Measurements from ENCODE around the gene TNRC18.
A peak's percentile ranks its signal among the peaks of the same experiment; 100 is the strongest.
"Not testable (repeated sequence)": the region's sequence is repeated elsewhere in the genome, so short reads cannot be mapped to it uniquely, and the experiment has no call there.

TNRC18 gene

GRCh38 chr7:5282543-5283316 lies 140.9 kb downstream of the TNRC18 start, which contains the start of gene SLC29A4:
TSS of gene SLC29A4 (plus strand) at chr7:5282943. CDS start at chr7:5287817, 4,874 bp downstream.
- ATAC-seq: peak; percentile 19

DNA sequence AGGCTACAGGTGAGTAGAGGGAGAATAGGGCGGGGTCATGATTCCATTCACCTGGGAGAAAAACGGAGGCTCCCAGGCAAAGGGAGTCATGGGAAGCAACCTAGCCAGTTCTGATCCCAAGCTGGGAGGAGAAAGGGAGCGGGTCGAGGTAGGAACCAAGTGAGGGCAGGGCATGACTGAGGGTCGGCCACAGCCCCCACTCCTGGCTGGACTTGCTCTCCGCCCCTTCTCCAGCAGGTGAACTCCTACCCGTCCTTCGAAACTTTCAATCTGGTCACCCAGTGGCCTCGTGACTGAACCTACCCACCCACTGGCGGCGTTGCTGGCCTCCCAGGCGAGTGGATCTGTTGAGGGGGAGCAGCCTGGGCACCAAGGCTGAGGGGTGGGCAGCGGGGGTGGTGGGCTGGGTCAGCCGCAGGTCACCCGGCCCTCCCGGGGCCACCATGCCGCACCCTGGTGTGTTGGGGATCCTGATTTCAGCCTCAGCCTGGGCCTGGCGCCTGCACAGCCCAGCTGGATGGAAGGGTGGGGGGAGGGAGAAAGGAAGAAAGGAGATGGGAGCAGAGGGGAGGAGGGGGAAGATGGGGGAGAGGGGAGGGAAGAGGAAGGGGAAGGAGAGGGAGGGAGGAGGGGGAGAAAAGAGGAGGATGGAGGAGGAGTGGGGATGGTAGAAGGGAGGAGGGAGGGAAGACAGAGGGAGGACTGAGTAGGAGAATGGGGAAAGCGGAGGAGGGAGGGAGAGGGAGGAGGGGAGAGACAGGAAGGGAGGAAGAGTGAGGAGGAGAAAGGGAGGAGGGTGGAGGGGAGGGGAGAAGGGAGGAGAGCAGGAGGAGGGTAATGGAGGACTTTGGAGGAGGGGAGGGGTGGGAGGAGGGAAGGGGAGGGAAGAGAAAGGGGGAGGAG lies 141.8 kb downstream of the TNRC18 start:
- ATAC-seq: not testable (repeated sequence)

More at GRCh38 chr7:5282543-5283316, 140.9 kb downstream of the TNRC18 start, which contains the start of gene SLC29A4:
- TF ChIP-seq CSRNP3 (CRISPR knock-in tag; IDR thresholded peaks at IDR 0.05) (no peak), SNAI2 (CRISPR knock-in tag; IDR thresholded peaks at IDR 0.05) (no peak), RARB (CRISPR knock-in tag; IDR thresholded peaks at IDR 0.05) (no peak), ZC3H10 (CRISPR knock-in tag; IDR thresholded peaks at IDR 0.05) (no peak), ZNF70 (CRISPR knock-in tag; IDR thresholded peaks at IDR 0.05) (no peak), ZNF565 (CRISPR knock-in tag; conservative IDR thresholded peaks at IDR 0.05; ENCODE audit: low read depth) (no peak), ESRRG (CRISPR knock-in tag; IDR thresholded peaks at IDR 0.05) (no peak), ZFP3 (CRISPR knock-in tag; IDR thresholded peaks at IDR 0.05) (no peak), GLIS3 (CRISPR knock-in tag; IDR thresholded peaks at IDR 0.05) (no peak), ISL1 (CRISPR knock-in tag; IDR thresholded peaks at IDR 0.05) (no peak), CSDC2 (CRISPR knock-in tag; IDR thresholded peaks at IDR 0.05) (no peak)
- TF ChIP-seq, protein P1, sequence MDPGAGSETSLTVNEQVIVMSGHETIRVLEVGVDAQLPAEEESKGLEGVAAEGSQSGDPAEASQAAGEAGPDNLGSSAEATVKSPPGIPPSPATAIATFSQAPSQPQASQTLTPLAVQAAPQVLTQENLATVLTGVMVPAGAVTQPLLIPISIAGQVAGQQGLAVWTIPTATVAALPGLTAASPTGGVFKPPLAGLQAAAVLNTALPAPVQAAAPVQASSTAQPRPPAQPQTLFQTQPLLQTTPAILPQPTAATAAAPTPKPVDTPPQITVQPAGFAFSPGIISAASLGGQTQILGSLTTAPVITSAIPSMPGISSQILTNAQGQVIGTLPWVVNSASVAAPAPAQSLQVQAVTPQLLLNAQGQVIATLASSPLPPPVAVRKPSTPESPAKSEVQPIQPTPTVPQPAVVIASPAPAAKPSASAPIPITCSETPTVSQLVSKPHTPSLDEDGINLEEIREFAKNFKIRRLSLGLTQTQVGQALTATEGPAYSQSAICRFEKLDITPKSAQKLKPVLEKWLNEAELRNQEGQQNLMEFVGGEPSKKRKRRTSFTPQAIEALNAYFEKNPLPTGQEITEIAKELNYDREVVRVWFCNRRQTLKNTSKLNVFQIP (CRISPR knock-in tag; IDR thresholded peaks at IDR 0.05; ENCODE audit: borderline replicate concordance, low read depth): no peak

- TF ChIP-seq OSR1 (CRISPR knock-in tag; IDR thresholded peaks at IDR 0.05) (no peak), ZFP30 (CRISPR knock-in tag; IDR thresholded peaks at IDR 0.05) (no peak), ZNF70 (CRISPR knock-in tag; IDR thresholded peaks at IDR 0.05) (no peak), ISL1 (CRISPR knock-in tag; IDR thresholded peaks at IDR 0.05) (no peak), ESRRG (CRISPR knock-in tag; IDR thresholded peaks at IDR 0.05) (no peak), BACH2 (CRISPR knock-in tag; IDR thresholded peaks at IDR 0.05; ENCODE audit: borderline replicate concordance) (no peak)
- TF ChIP-seq, protein P1 (CRISPR knock-in tag; IDR thresholded peaks at IDR 0.05; ENCODE audit: borderline replicate concordance, low read depth): no peak
- no peak for ATAC-seq
Measured at GRCh38 chr7:5279734-5280133, 143.9 kb downstream of the TNRC18 start.

DNA sequence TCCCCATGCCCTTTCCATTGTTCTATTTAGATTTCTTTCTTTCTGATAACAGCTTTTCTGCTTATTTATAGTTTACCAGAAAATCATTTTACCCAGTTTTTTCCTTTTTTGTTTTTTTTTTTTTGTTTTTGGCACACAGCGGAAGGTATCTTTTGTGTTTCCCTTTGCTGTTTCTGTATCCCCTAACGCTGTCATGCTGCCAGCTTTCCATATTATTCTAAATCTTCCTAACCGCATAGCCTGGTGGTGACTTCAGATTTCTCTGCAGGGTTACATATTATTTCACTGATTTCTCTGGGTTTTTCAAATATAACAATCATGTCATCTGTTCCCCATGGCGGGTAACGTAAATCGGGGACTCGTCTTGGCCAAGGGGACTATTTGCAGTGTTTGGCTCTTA lies 144.9 kb downstream of the TNRC18 start:
- no peak for ATAC-seq

More for the DNA sequence above, 144.9 kb downstream of the TNRC18 start:
- TF ChIP-seq TOX (CRISPR knock-in tag; IDR thresholded peaks at IDR 0.05; ENCODE audit: borderline replicate concordance): no peak
- TF ChIP-seq ESRRG (CRISPR knock-in tag; IDR thresholded peaks at IDR 0.05): no peak
- TF ChIP-seq CSRNP3 (CRISPR knock-in tag; IDR thresholded peaks at IDR 0.05): no peak
- TF ChIP-seq ZFP30 (CRISPR knock-in tag; IDR thresholded peaks at IDR 0.05): no peak
- no peak for TF ChIP-seq ZNF565 (CRISPR knock-in tag; conservative IDR thresholded peaks at IDR 0.05; ENCODE audit: low read depth)
- TF ChIP-seq ISL1 (CRISPR knock-in tag; IDR thresholded peaks at IDR 0.05): no peak
- no peak for TF ChIP-seq GLIS3 (CRISPR knock-in tag; IDR thresholded peaks at IDR 0.05)
- TF ChIP-seq, protein P2, sequence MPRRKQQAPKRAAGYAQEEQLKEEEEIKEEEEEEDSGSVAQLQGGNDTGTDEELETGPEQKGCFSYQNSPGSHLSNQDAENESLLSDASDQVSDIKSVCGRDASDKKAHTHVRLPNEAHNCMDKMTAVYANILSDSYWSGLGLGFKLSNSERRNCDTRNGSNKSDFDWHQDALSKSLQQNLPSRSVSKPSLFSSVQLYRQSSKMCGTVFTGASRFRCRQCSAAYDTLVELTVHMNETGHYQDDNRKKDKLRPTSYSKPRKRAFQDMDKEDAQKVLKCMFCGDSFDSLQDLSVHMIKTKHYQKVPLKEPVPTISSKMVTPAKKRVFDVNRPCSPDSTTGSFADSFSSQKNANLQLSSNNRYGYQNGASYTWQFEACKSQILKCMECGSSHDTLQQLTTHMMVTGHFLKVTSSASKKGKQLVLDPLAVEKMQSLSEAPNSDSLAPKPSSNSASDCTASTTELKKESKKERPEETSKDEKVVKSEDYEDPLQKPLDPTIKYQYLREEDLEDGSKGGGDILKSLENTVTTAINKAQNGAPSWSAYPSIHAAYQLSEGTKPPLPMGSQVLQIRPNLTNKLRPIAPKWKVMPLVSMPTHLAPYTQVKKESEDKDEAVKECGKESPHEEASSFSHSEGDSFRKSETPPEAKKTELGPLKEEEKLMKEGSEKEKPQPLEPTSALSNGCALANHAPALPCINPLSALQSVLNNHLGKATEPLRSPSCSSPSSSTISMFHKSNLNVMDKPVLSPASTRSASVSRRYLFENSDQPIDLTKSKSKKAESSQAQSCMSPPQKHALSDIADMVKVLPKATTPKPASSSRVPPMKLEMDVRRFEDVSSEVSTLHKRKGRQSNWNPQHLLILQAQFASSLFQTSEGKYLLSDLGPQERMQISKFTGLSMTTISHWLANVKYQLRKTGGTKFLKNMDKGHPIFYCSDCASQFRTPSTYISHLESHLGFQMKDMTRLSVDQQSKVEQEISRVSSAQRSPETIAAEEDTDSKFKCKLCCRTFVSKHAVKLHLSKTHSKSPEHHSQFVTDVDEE (CRISPR knock-in tag; IDR thresholded peaks at IDR 0.05): no peak
- TF ChIP-seq ARNTL (CRISPR knock-in tag; IDR thresholded peaks at IDR 0.05; ENCODE audit: borderline replicate concordance, low read depth): no peak
- TF ChIP-seq OSR1 (CRISPR knock-in tag; IDR thresholded peaks at IDR 0.05): no peak
- TF ChIP-seq BACH2 (CRISPR knock-in tag; IDR thresholded peaks at IDR 0.05; ENCODE audit: borderline replicate concordance): no peak
- TF ChIP-seq ZFP3 (CRISPR knock-in tag; IDR thresholded peaks at IDR 0.05): no peak
- no peak for TF ChIP-seq SNAI2 (CRISPR knock-in tag; IDR thresholded peaks at IDR 0.05)
- TF ChIP-seq ZC3H10 (CRISPR knock-in tag; IDR thresholded peaks at IDR 0.05): no peak
